IMR-90 (cell line): ENCODE measurements around the gene DMD. TPM values are rescaled to one million over a fixed set of nuclear protein-coding genes. Genes with fewer than 3 reads are reported as not detected.

ENCODE experiments used
- ATAC-seq: fragments of 200-7000 bp; cut with Tn5 transposase; 2 replicates; pipeline ENCODE4 v1.9.1; 2020; ENCODE audit warnings: low read depth, mild to moderate bottlenecking, moderate library complexity
- BruUV-seq: library from RNA; stranded (reverse); fragments of 400-500 nt; replicated peaks from 2 replicates; lab custom pipeline; 2021; lab: Mats Ljungman, UMichigan
- CTCF ChIA-PET: fragments of 300-600 bp; formaldehyde crosslinking; extraction: SDS; loops from one replicate; lab custom pipeline; 2021; ENCODE audit warnings: antibody characterized with exemption; lab: Yijun Ruan, JAX
- POLR2A ChIA-PET: fragments of 300-600 bp; sonication (Branson Sonifier 250); formaldehyde crosslinking; loops from one replicate; lab custom pipeline; 2022; ENCODE audit warnings: antibody characterized with exemption; ENCODE audit not compliant: unreplicated experiment; lab: Charles Lee
- DNase-seq: peaks from one replicate; pipeline ENCODE4 v3.0.0; 2013
- H2AFZ ChIP-seq: replicated peaks from 2 replicates; pipeline ENCODE3; 2013; ENCODE audit warnings: low read length, mild to moderate bottlenecking; ENCODE audit not compliant: poor library complexity
- H2AK5ac ChIP-seq: 2 replicates; pipeline ENCODE4 v1.6.1; 2013; ENCODE audit warnings: low read depth, low read length, inconsistent platforms
- H2AK9ac ChIP-seq: replicated peaks from 2 replicates; pipeline ENCODE3; 2013; ENCODE audit warnings: mild to moderate bottlenecking, low read depth, low read length, moderate library complexity; ENCODE audit not compliant: poor library complexity
- H2BK120ac ChIP-seq: 2 replicates; pipeline ENCODE4 v1.6.1; 2013; ENCODE audit warnings: low read depth, low read length, inconsistent platforms
- H2BK15ac ChIP-seq: 3 replicates; pipeline ENCODE4 v1.6.1; 2013; ENCODE audit warnings: low read depth, low read length, inconsistent platforms
- H2BK20ac ChIP-seq: 2 replicates; pipeline ENCODE4 v1.6.1; 2013; ENCODE audit warnings: low read depth, mild to moderate bottlenecking, inconsistent platforms, low read length, moderate library complexity
- H2BK5ac ChIP-seq: 2 replicates; pipeline ENCODE4 v1.6.1; 2013; ENCODE audit warnings: mild to moderate bottlenecking, low read depth, low read length, inconsistent platforms; ENCODE audit not compliant: poor library complexity, severe bottlenecking
- H3K14ac ChIP-seq: replicated peaks from 2 replicates; pipeline ENCODE4 v1.6.1; 2013; ENCODE audit warnings: low read depth, low read length, inconsistent platforms
- H3K18ac ChIP-seq: 2 replicates; pipeline ENCODE4 v1.6.1; 2013; ENCODE audit warnings: low read depth, low read length, control low read depth
- H3K23ac ChIP-seq: 2 replicates; pipeline ENCODE4 v1.6.1; 2013; ENCODE audit warnings: low read depth, low read length, inconsistent platforms
- H3K27ac ChIP-seq: 2 replicates; pipeline ENCODE4 v1.5.1; 2013; ENCODE audit warnings: mild to moderate bottlenecking, control low read depth, low read length; ENCODE audit not compliant: insufficient read depth
- H3K27me3 ChIP-seq: 2 replicates; pipeline ENCODE4 v1.6.1; 2013; ENCODE audit warnings: low read length; ENCODE audit not compliant: control insufficient read depth, insufficient read depth
- H3K36me3 ChIP-seq: 2 replicates; pipeline ENCODE4 v1.6.1; 2013; ENCODE audit warnings: low read length, mixed read lengths; ENCODE audit not compliant: control insufficient read depth, insufficient read depth
- H3K4ac ChIP-seq: 2 replicates; pipeline ENCODE4 v1.6.1; 2013; ENCODE audit warnings: low read depth, low read length, inconsistent platforms
- H3K4me1 ChIP-seq: 2 replicates; pipeline ENCODE4 v1.6.1; 2013; ENCODE audit warnings: low read length, mixed read lengths; ENCODE audit not compliant: control insufficient read depth, insufficient read depth
- H3K4me2 ChIP-seq: 2 replicates; pipeline ENCODE4 v1.6.1; 2013; ENCODE audit warnings: low read depth, mild to moderate bottlenecking, control low read depth, low read length, moderate library complexity
- H3K4me3 ChIP-seq: 2 replicates; pipeline ENCODE4 v1.5.1; 2013; ENCODE audit warnings: low read depth, mild to moderate bottlenecking, control low read depth, low read length, moderate library complexity; ENCODE audit not compliant: insufficient read depth
- H3K56ac ChIP-seq: 2 replicates; pipeline ENCODE4 v1.6.1; 2013; ENCODE audit warnings: low read length, inconsistent platforms; ENCODE audit not compliant: insufficient read depth; ENCODE audit errors: extremely low read depth
- H3K79me1 ChIP-seq, 2 experiments: 2 replicates each; pipeline ENCODE4 v1.6.1; 2013; ENCODE audit warnings: low read length in 2 of 2, inconsistent platforms in 1 of 2, low read depth in 1 of 2
- H3K9ac ChIP-seq: 2 replicates; pipeline ENCODE4 v1.6.1; 2013; ENCODE audit warnings: low read depth, low read length, control low read depth
- H3K9me1 ChIP-seq: 2 replicates; pipeline ENCODE4 v1.6.1; 2013; ENCODE audit warnings: low read length, inconsistent platforms; ENCODE audit not compliant: insufficient read depth
- H3K9me3 ChIP-seq: 2 replicates; pipeline ENCODE4 v1.6.1; 2013; ENCODE audit warnings: low read length; ENCODE audit not compliant: control insufficient read depth, insufficient read depth
- H4K20me1 ChIP-seq: 2 replicates; pipeline ENCODE4 v1.6.1; 2013; ENCODE audit warnings: low read length, inconsistent platforms; ENCODE audit not compliant: insufficient read depth
- H4K5ac ChIP-seq: 2 replicates; pipeline ENCODE4 v1.6.1; 2013; ENCODE audit warnings: mild to moderate bottlenecking, low read depth, low read length, control low read depth
- H4K8ac ChIP-seq, 2 experiments: 2 replicates each; pipeline ENCODE4 v1.6.1; 2013; ENCODE audit warnings: low read depth in 2 of 2, low read length in 2 of 2, control low read depth in 1 of 2, inconsistent platforms in 1 of 2
- H4K91ac ChIP-seq: 2 replicates; pipeline ENCODE4 v1.6.1; 2013; ENCODE audit warnings: low read depth, low read length, inconsistent platforms; ENCODE audit not compliant: insufficient read depth
- FOS ChIP-seq: fragments of 150-350 bp; IDR thresholded peaks from 2 replicates; pipeline ENCODE4 v1.6.1; 2016; ENCODE audit warnings: low read depth, low read length
- RAD21 ChIP-seq: IDR thresholded peaks from 2 replicates; pipeline ENCODE4 v1.6.1; 2012; ENCODE audit warnings: low read length, improper control_type of control experiment
- WGBS, 2 experiments: methylation state at CpG; one replicate each; pipeline versions ENCODE4 v1.1.5 to v1.1.7; 2013; ENCODE audit warnings: missing lambda C conversion rate in 2 of 2; ENCODE audit not compliant: insufficient read length in 1 of 2; ENCODE audit errors: extremely low coverage in 2 of 2; 5-methylcytosine and 5-hydroxymethylcytosine counted together
- dilution Hi-C: fragments of 300-500 bp; cut with HindIII; formaldehyde crosslinking; loops from one replicate; pipeline ENCODE4 v1.14.3; 2018; ENCODE audit warnings: low sequenced_read_pairs; ENCODE audit not compliant: unreplicated experiment
- in situ Hi-C: fragments of 300-500 bp; cut with MboI; formaldehyde crosslinking; loops from 3 replicates; pipeline ENCODE4 v1.14.3; 2019; ENCODE audit warnings: low sequenced_read_pairs, inconsistent platforms, mixed read lengths
- intact Hi-C: fragments of 100-400 bp; cut with micrococcal nuclease; formaldehyde crosslinking; loops from 2 replicates; pipeline ENCODE4 v1.10.0; 2022
- polyA plus RNA-seq, 3 experiments: library from polyadenylated mRNA; depleted of rRNA; stranded (reverse); fragments of >200 nt; gene quantifications; 2 replicates each; pipeline ENCODE4 v1.2.3, GENCODE V29; 2012; ENCODE audit warnings: low replicate concordance in 1 of 3
- total RNA-seq: library from RNA; depleted of rRNA; stranded (reverse); fragments of >200 nt; gene quantifications from 2 replicates; pipeline ENCODE4 v1.2.3, GENCODE V29; 2012
- TF ChIP-seq, protein P1 (sequence below): conservative IDR thresholded peaks from 2 replicates; pipeline ENCODE4 v1.5.1; 2012; ENCODE audit warnings: mild to moderate bottlenecking, low read depth, low read length, improper control_type of control experiment

DMD gene
- total and polyA plus RNA-seq, 2 of the 4 experiments (the other 2 are of a cell fraction), result 6.6 to 11.8 TPM

DNA sequence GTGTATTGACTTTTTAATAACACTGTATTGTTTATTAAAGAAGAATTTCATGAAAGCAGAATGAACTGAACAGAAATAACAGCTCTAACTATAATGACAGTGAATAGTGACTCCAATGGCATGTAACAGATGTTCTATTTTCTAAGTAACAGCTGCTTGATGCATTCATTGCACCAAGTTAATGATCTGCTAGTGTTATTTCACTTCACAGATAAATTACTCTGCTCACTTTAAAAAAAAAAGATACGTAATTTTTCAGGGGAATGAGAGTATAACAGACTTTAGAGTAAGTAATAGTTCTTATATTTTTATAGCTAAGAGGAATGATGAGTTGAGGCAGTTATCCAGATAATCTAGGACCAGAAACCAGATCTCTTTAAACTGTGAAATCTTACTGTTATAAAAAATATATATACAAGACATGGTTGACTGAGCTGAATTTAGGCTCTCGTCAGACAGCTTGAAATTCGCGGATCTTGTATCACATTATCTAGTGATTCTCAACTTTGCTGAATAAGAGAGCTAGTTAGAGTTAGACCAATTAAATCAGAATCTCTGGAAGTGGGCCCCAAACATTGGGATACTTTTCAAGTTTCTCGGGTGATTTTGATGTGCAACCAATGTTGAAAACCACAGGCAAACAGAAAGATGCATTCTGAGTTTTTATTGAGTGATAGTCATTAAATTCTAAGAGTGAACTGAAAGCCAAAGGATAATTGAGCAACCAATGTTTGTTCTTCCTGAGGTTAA is 840.7 kb downstream of the DMD start:
- Histone ChIP-seq H2BK20ac (no peak overlapping the region), H3K23ac (no peak overlapping the region), H3K14ac (no peak overlapping the region), H4K91ac (no peak overlapping the region), H3K9ac (no peak overlapping the region), H3K4me2 (no peak overlapping the region), H2AK5ac (no peak overlapping the region), H3K27ac (no peak overlapping the region), H3K18ac (no peak overlapping the region), H3K79me1 (no peaks in the 10 kb centered on the region), H2AK9ac (no peak overlapping the region), H4K5ac (no peak overlapping the region), H2BK120ac (no peak overlapping the region), H2BK5ac (no peak overlapping the region), H3K4ac (no peak overlapping the region), H2AFZ (no peak overlapping the region), H3K4me1 (no peaks in the 10 kb centered on the region), H3K9me1 (no peaks in the 10 kb centered on the region), H4K8ac (no peak overlapping the region), H3K36me3 (no peaks in the 10 kb centered on the region), H3K27me3 (no peaks in the 10 kb centered on the region), H3K4me3 (no peak overlapping the region), H3K9me3 (no peaks in the 10 kb centered on the region), H2BK15ac (no peak overlapping the region), H3K56ac (no peak overlapping the region), H4K20me1 (no peaks in the 10 kb centered on the region)
- no peak for ATAC-seq
- BruUV-seq, result no TSS peak
- POLR2A ChIA-PET, result no interaction called here
- dilution Hi-C loops, result no loop called here
- CTCF ChIA-PET, result no interaction called here
- WGBS, 2 experiments, result no CpG with 5 or more reads among the region's 5 CpGs
- intact Hi-C loops, result no loop called here
- DNase-seq, result no peak
- TF ChIP-seq FOS (no peak), RAD21 (no peak)
- TF ChIP-seq, protein P1, sequence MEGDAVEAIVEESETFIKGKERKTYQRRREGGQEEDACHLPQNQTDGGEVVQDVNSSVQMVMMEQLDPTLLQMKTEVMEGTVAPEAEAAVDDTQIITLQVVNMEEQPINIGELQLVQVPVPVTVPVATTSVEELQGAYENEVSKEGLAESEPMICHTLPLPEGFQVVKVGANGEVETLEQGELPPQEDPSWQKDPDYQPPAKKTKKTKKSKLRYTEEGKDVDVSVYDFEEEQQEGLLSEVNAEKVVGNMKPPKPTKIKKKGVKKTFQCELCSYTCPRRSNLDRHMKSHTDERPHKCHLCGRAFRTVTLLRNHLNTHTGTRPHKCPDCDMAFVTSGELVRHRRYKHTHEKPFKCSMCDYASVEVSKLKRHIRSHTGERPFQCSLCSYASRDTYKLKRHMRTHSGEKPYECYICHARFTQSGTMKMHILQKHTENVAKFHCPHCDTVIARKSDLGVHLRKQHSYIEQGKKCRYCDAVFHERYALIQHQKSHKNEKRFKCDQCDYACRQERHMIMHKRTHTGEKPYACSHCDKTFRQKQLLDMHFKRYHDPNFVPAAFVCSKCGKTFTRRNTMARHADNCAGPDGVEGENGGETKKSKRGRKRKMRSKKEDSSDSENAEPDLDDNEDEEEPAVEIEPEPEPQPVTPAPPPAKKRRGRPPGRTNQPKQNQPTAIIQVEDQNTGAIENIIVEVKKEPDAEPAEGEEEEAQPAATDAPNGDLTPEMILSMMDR, result no peak
- in situ Hi-C loops, result no loop called here
